H9 (cell line): ENCODE measurements around the gene VIPR2. TPM values are rescaled to one million over a fixed set of nuclear protein-coding genes. Genes with fewer than 3 reads are reported as not detected.

Experiments
- DNase-seq: peaks from one replicate; pipeline ENCODE4 v3.0.0-alpha.2; 2017
- H2AFZ ChIP-seq: one replicate; pipeline ENCODE4 v1.6.1; 2013; ENCODE audit warnings: mild to moderate bottlenecking, low read length, control low read depth, moderate library complexity
- H2AK5ac ChIP-seq: 2 replicates; pipeline ENCODE4 v1.6.1; 2013; ENCODE audit warnings: low read length, control low read depth, mixed read lengths; ENCODE audit not compliant: insufficient read length
- H2BK120ac ChIP-seq: one replicate; pipeline ENCODE4 v1.6.1; 2013; ENCODE audit warnings: low read depth, mild to moderate bottlenecking, low read length, control low read depth, inconsistent platforms; ENCODE audit not compliant: poor library complexity, severe bottlenecking
- H2BK12ac ChIP-seq: 2 replicates; pipeline ENCODE4 v1.6.1; 2013; ENCODE audit warnings: low read length, control low read depth, mixed read lengths, low read depth; ENCODE audit not compliant: insufficient read length
- H2BK15ac ChIP-seq: 2 replicates; pipeline ENCODE4 v1.6.1; 2013; ENCODE audit warnings: low read depth, low read length, control low read depth
- H2BK20ac ChIP-seq: one replicate; pipeline ENCODE4 v1.6.1; 2013; ENCODE audit warnings: low read depth, mild to moderate bottlenecking, low read length, control low read depth, inconsistent platforms; ENCODE audit not compliant: poor library complexity, severe bottlenecking
- H2BK5ac ChIP-seq: 2 replicates; pipeline ENCODE4 v1.6.1; 2013; ENCODE audit warnings: low read length, control low read depth, mixed read lengths; ENCODE audit not compliant: insufficient read length
- H3K14ac ChIP-seq: 2 replicates; pipeline ENCODE4 v1.6.1; 2013; ENCODE audit warnings: low read length, control low read depth; ENCODE audit not compliant: insufficient read depth
- H3K18ac ChIP-seq: 2 replicates; pipeline ENCODE4 v1.6.1; 2013; ENCODE audit warnings: low read depth, mild to moderate bottlenecking, mixed read lengths, low read length, control low read depth; ENCODE audit not compliant: insufficient read length
- H3K23ac ChIP-seq: 2 replicates; pipeline ENCODE4 v1.6.1; 2013; ENCODE audit warnings: low read length, control low read depth, mixed read lengths, low read depth; ENCODE audit not compliant: insufficient read length
- H3K23me2 ChIP-seq: 2 replicates; pipeline ENCODE4 v1.6.1; 2013; ENCODE audit warnings: low read depth, mild to moderate bottlenecking, mixed read lengths, low read length, control low read depth; ENCODE audit not compliant: insufficient read length, poor library complexity, severe bottlenecking
- H3K27ac ChIP-seq: 2 replicates; pipeline ENCODE4 v1.5.1; 2013; ENCODE audit warnings: low read length, control low read depth, mixed read lengths, low read depth; ENCODE audit not compliant: insufficient read length
- H3K27me3 ChIP-seq: 2 replicates; pipeline ENCODE4 v1.6.1; 2013; ENCODE audit warnings: low read length, control low read depth, inconsistent platforms; ENCODE audit not compliant: insufficient read depth
- H3K4ac ChIP-seq: 2 replicates; pipeline ENCODE4 v1.6.1; 2013; ENCODE audit warnings: low read depth, mild to moderate bottlenecking, control low read depth, inconsistent platforms, low read length, moderate library complexity
- H3K4me1 ChIP-seq: 2 replicates; pipeline ENCODE4 v1.6.1; 2013; ENCODE audit warnings: low read length, control low read depth, inconsistent platforms; ENCODE audit not compliant: insufficient read depth
- H3K4me2 ChIP-seq: 2 replicates; pipeline ENCODE4 v1.6.1; 2013; ENCODE audit warnings: low read length, control low read depth, mixed read lengths; ENCODE audit not compliant: insufficient read length, insufficient read depth
- H3K56ac ChIP-seq: 2 replicates; pipeline ENCODE4 v1.6.1; 2013; ENCODE audit warnings: low read depth, mild to moderate bottlenecking, mixed read lengths, low read length, control low read depth; ENCODE audit not compliant: insufficient read length
- H3K79me1 ChIP-seq: 2 replicates; pipeline ENCODE4 v1.6.1; 2013; ENCODE audit warnings: low read depth, mild to moderate bottlenecking, moderate library complexity, low read length, control low read depth, inconsistent platforms; ENCODE audit not compliant: insufficient read depth, poor library complexity, severe bottlenecking
- H3K79me2 ChIP-seq: 2 replicates; pipeline ENCODE4 v1.6.1; 2013; ENCODE audit warnings: low read length, control low read depth, inconsistent platforms; ENCODE audit not compliant: insufficient read depth
- H3K9ac ChIP-seq: 2 replicates; pipeline ENCODE4 v1.6.1; 2013; ENCODE audit warnings: low read length, control low read depth, mixed read lengths; ENCODE audit not compliant: insufficient read length; ENCODE audit errors: extremely low read depth
- H3K9me3 ChIP-seq: one replicate; pipeline ENCODE4 v1.6.1; 2013; ENCODE audit warnings: low read depth, low read length, inconsistent platforms; ENCODE audit not compliant: control insufficient read depth
- H3T11ph ChIP-seq: one replicate; pipeline ENCODE4 v1.6.1; 2013; ENCODE audit warnings: mild to moderate bottlenecking, low read length, control low read depth, inconsistent platforms
- H4K20me1 ChIP-seq: one replicate; pipeline ENCODE4 v1.6.1; 2013; ENCODE audit not compliant: control insufficient read depth, insufficient read length, insufficient read depth
- H4K5ac ChIP-seq: 2 replicates; pipeline ENCODE4 v1.6.1; 2013; ENCODE audit warnings: low read depth, mild to moderate bottlenecking, mixed read lengths, low read length, control low read depth; ENCODE audit not compliant: insufficient read length
- H4K8ac ChIP-seq: replicated peaks from 2 replicates; pipeline ENCODE4 v1.6.1; 2013; ENCODE audit warnings: low read length, control low read depth, mixed read lengths, low read depth; ENCODE audit not compliant: insufficient read length
- H4K91ac ChIP-seq: 2 replicates; pipeline ENCODE4 v1.6.1; 2013; ENCODE audit warnings: low read depth, mild to moderate bottlenecking, moderate library complexity, mixed read lengths, low read length, control low read depth; ENCODE audit not compliant: insufficient read length
- H3K27ac Mint-ChIP-seq, 3 experiments: 2 replicates in 2 of 3; 3 replicates in 1 of 3; pipeline ENCODE4 v1.8.0; 2020 to 2021; ENCODE audit warnings: mixed read lengths in 3 of 3, mild to moderate bottlenecking in 1 of 3, moderate library complexity in 1 of 3
- H3K27me3 Mint-ChIP-seq: 2 replicates; pipeline ENCODE4 v1.8.0; 2021; ENCODE audit warnings: low read depth, mild to moderate bottlenecking, moderate library complexity, mixed read lengths
- H3K36me3 Mint-ChIP-seq, 3 experiments: 2 replicates in 2 of 3; 3 replicates in 1 of 3; pipeline ENCODE4 v1.8.0; 2020 to 2021; ENCODE audit warnings: low read depth in 3 of 3, mixed read lengths in 3 of 3; ENCODE audit not compliant: insufficient read depth in 1 of 3
- H3K4me1 Mint-ChIP-seq, 2 experiments: 2 replicates each; pipeline ENCODE4 v1.8.0; 2020; ENCODE audit warnings: mixed read lengths in 2 of 2
- H3K4me3 Mint-ChIP-seq, 2 experiments: 2 replicates in 1 of 2; 3 replicates in 1 of 2; pipeline ENCODE4 v1.8.0; 2020 to 2021; ENCODE audit warnings: mild to moderate bottlenecking in 2 of 2, mixed read lengths in 2 of 2, moderate library complexity in 1 of 2
- H3K9me3 Mint-ChIP-seq, 2 experiments: 2 replicates in 1 of 2; 3 replicates in 1 of 2; pipeline ENCODE4 v1.8.0; 2020; ENCODE audit warnings: mild to moderate bottlenecking in 2 of 2, mixed read lengths in 2 of 2, moderate library complexity in 1 of 2
- CTCF ChIP-seq: fragments of 200-600 bp; sonication (generic); conservative IDR thresholded peaks from 3 replicates; pipeline ENCODE4 v1.8.0; 2021; ENCODE audit warnings: antibody characterized with exemption, mild to moderate bottlenecking
- WGBS: extraction: QIAGEN DNeasy Blood & Tissue Kit; methylation state at CpG from one replicate; pipeline ENCODE4 v1.1.7; 2013; ENCODE audit warnings: missing lambda C conversion rate, low lambda C conversion rate, mixed read lengths; ENCODE audit not compliant: insufficient read length; ENCODE audit errors: extremely low coverage; 5-methylcytosine and 5-hydroxymethylcytosine counted together
- total RNA-seq: library from RNA; stranded (reverse); gene quantifications from 2 replicates; pipeline ENCODE4 v1.2.1, GENCODE V29; 2021

Gene VIPR2
- total RNA-seq, 1 experiment from 2014 or later: 1.6 TPM

GRCh38 chr7:159121476-159121875, 23.2 kb downstream of the VIPR2 start:
- Histone ChIP-seq H3K23ac (no peak overlapping the region), H4K5ac (no peak overlapping the region), H3K4me2 (no peak overlapping the region), H2BK20ac (no peak overlapping the region), H2BK15ac (no peak overlapping the region), H3K27ac (no peak overlapping the region), H4K91ac (no peak overlapping the region), H3K9me3 (no peaks in the 10 kb centered on the region), H3K56ac (no peak overlapping the region), H2BK120ac (no peak overlapping the region), H3K4ac (no peak overlapping the region), H3K18ac (no peak overlapping the region), H3K27me3 (no peaks in the 10 kb centered on the region), H2AFZ (no peak overlapping the region), H3K14ac (no peak overlapping the region), H4K20me1 (no peaks in the 10 kb centered on the region), H2BK5ac (no peak overlapping the region), H3T11ph (no peak overlapping the region), H3K4me1 (no peaks in the 10 kb centered on the region), H2AK5ac (no peak overlapping the region), H3K23me2 (no peaks in the 10 kb centered on the region), H3K79me1 (no peaks in the 10 kb centered on the region), H3K79me2 (no peaks in the 10 kb centered on the region), H2BK12ac (no peak overlapping the region), H3K9ac (no peak overlapping the region), H4K8ac (no peak overlapping the region)
- no peak overlapping the region for H3K27ac Mint-ChIP-seq
- H3K4me3 Mint-ChIP-seq: no peak overlapping the region
- peaks cover 1% of the 10 kb centered on the region; the same call in 1 of the 2 replicates for H3K27me3 Mint-ChIP-seq
- DNase-seq: no peak
- peaks cover 9 to 15% of the 10 kb centered on the region in 2 experiments for H3K4me1 Mint-ChIP-seq
- WGBS: no CpG with 5 or more reads among the region's 4 CpGs
- H3K9me3 Mint-ChIP-seq: peaks cover 0 to 7% of the 10 kb centered on the region in 2 experiments; a peak in 2 of 5 replicates
- no peak for TF ChIP-seq CTCF
- no peaks in the 10 kb centered on the region for H3K36me3 Mint-ChIP-seq
